Right lobe of liver (tissue), 6 donors: ENCODE results near the gene ZMIZ1. TPM values are rescaled to one million over a fixed set of nuclear protein-coding genes. Genes with fewer than 3 reads are reported as not detected.
A peak's percentile ranks its signal among the peaks of the same experiment; 100 is the strongest.

ENCODE experiments used
- ATAC-seq, 4 donors: fragments of 200-7000 bp; cut with Tn5 transposase; one replicate each; pipeline ENCODE4 v1.9.1; 2020; ENCODE audit warnings: mild to moderate bottlenecking in 4 of 4, moderate library complexity in 4 of 4
- DNase-seq, 3 donors: peaks; one replicate each; pipeline ENCODE4 v3.0.0-alpha.2; 2020
- H3K27ac ChIP-seq, 3 donors: fragments of 200-600 bp; one replicate each; pipeline ENCODE4 v1.8.0; 2022
- H3K27me3 ChIP-seq, 2 donors: fragments of 200-600 bp; one replicate each; pipeline ENCODE4 v1.8.0; 2022
- H3K36me3 ChIP-seq, 4 donors: fragments of 200-600 bp; sonication (generic) in 1 of 4; one replicate each; pipeline versions ENCODE4 v1.5.1 to v1.8.0; 2017 to 2022; ENCODE audit warnings: control low read depth in 1 of 4
- H3K4me1 ChIP-seq, 4 donors: fragments of 200-600 bp; sonication (generic) in 1 of 4; one replicate each; pipeline versions ENCODE4 v1.5.1 to v1.8.0; 2017 to 2022; ENCODE audit warnings: control low read depth in 1 of 4
- H3K4me3 ChIP-seq, 3 donors: fragments of 200-600 bp; one replicate each; pipeline ENCODE4 v1.8.0; 2022
- H3K9me3 ChIP-seq, 4 donors: fragments of 200-600 bp; sonication (generic) in 1 of 4; one replicate each; pipeline versions ENCODE4 v1.5.1 to v1.8.0; 2017 to 2022; ENCODE audit warnings: control low read depth in 1 of 4
- POLR2A ChIP-seq: fragments of 450-650 bp; IDR thresholded peaks from one replicate; pipeline ENCODE4 v1.6.1; 2017; ENCODE audit warnings: antibody characterized with exemption, mild to moderate bottlenecking
- WGBS: methylation state at CpG from one replicate; pipeline ENCODE4 v1.1.6; 2018; ENCODE audit warnings: low coverage, low lambda C conversion rate; ENCODE audit not compliant: insufficient coverage; ENCODE audit errors: missing lambda C conversion rate; 5-methylcytosine and 5-hydroxymethylcytosine counted together
- intact Hi-C, 2 donors: fragments of 100-400 bp; cut with DNase I; formaldehyde crosslinking; loops; one replicate each; pipeline versions ENCODE4 v1.11.2 to v1.14.1; 2022
- total RNA-seq, 6 experiments: library from RNA; depleted of rRNA in 2 of 6; stranded (reverse); fragments of >200 nt in 2 of 6; fragmentation: NEBNext Ultra II Directional in 3 of 6; extraction: Animal tissue kit (Norgen Biotek cat#: 25700) in 3 of 6; gene quantifications; one replicate each; pipeline versions ENCODE4 v1.1.0 to v1.2.4, GENCODE V29; 2016 to 2023
- TF ChIP-seq, protein P1 (sequence below), 4 donors: fragments of 200-600 bp in 3 of 4; fragments of 450-650 bp in 1 of 4; IDR thresholded peaks; one replicate each; pipeline versions ENCODE4 v1.5.1 to v1.8.0; 2016 to 2022; ENCODE audit warnings: antibody characterized with exemption in 4 of 4, mild to moderate bottlenecking in 2 of 4
- donor health status: DM: no; HTN: yes; CAD: no.
- donor health status: DM: no; HTN: no; CAD: no.
- donor health status: DM: no; HTN: no; CAD: no.
- donor health status: DM: no; HTN: yes; CAD: no.
- donor health status: DM: no; HTN: yes; CAD: no.

The ZMIZ1 gene
- total RNA-seq, 6 experiments from 2014 or later: 9.9 to 22.8 (median 12.3) TPM

- WGBS: 98% methylated on average over 8 of the region's 12 CpGs
- Histone ChIP-seq H3K4me3 (no peak overlapping the region), H3K9me3 (no peaks in the 10 kb centered on the region), H3K27ac (no peak overlapping the region), H3K27me3 (no peaks in the 10 kb centered on the region), H3K36me3 (peaks cover 0 to 5% (median 0%) of the 10 kb centered on the region in 4 donors), H3K4me1 (peaks cover 2 to 36% (median 17%) of the 10 kb centered on the region in 4 donors)
- DNase-seq: no peak
- TF ChIP-seq, protein P1, sequence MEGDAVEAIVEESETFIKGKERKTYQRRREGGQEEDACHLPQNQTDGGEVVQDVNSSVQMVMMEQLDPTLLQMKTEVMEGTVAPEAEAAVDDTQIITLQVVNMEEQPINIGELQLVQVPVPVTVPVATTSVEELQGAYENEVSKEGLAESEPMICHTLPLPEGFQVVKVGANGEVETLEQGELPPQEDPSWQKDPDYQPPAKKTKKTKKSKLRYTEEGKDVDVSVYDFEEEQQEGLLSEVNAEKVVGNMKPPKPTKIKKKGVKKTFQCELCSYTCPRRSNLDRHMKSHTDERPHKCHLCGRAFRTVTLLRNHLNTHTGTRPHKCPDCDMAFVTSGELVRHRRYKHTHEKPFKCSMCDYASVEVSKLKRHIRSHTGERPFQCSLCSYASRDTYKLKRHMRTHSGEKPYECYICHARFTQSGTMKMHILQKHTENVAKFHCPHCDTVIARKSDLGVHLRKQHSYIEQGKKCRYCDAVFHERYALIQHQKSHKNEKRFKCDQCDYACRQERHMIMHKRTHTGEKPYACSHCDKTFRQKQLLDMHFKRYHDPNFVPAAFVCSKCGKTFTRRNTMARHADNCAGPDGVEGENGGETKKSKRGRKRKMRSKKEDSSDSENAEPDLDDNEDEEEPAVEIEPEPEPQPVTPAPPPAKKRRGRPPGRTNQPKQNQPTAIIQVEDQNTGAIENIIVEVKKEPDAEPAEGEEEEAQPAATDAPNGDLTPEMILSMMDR (IDR thresholded peaks at IDR 0.05): no peak
- TF ChIP-seq POLR2A: no peak
- intact Hi-C loops: no loop called here
- no peak for ATAC-seq
These were observed 93.3 kb downstream of the ZMIZ1 start for GRCh38 chr10:79162022-79162421.

DNA sequence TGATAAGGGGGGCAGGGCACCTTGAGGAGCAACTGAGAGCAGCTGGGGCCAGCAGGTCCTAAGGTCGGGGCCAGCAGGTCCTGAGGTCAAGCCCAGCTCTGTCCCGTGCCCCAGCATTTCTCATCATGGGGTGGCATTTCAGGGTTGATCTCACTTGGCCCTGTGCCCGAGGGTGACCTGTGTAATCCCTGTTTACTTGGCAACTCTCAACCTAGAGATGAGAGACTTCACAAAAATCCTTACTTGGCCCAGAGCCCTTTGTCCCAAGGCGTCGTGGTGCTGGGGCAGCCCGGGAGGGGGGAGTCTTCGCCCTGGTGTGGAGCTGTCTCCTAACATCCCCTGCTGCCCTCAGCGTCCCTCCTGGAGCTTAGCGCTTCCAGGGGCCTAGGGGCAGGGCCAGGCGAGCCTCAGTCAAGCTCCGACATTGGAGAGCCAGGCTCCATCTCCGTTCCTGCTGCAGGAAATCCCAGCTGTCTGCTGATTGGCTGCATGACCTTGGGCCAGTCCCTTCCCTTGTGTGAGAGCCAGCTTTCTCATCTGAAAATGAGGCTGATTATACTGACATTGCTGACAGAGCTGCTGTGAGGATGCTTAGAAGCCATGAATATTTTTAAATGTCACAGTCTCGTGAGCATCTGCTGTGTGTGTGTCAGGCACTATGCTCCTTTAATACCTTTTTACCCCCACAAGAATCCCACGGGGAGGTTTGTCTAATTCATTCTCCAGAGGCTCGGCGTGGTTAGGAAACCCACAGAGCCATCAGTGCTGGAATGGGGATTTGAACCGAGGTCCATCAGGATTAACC is 94.3 kb downstream of the ZMIZ1 start:
- intact Hi-C loops: no loop called here
- Histone ChIP-seq H3K9me3 (no peaks in the 10 kb centered on the region), H3K4me1 (peaks cover 2 to 27% (median 11%) of the 10 kb centered on the region in 4 donors), H3K27me3 (no peaks in the 10 kb centered on the region), H3K4me3 (no peak overlapping the region), H3K36me3 (peaks cover 0 to 8% (median 0%) of the 10 kb centered on the region in 4 donors), H3K27ac (no peak overlapping the region)
- DNase-seq (peak in 1 of 3 donors; percentile 70), ATAC-seq (peak; percentile 5 to 47 (median 32))
- no peak for TF ChIP-seq POLR2A
- TF ChIP-seq, protein P1 (IDR thresholded peaks at IDR 0.05): no peak
- 51% methylated on average over 9 of the region's 17 CpGs for WGBS

DNA sequence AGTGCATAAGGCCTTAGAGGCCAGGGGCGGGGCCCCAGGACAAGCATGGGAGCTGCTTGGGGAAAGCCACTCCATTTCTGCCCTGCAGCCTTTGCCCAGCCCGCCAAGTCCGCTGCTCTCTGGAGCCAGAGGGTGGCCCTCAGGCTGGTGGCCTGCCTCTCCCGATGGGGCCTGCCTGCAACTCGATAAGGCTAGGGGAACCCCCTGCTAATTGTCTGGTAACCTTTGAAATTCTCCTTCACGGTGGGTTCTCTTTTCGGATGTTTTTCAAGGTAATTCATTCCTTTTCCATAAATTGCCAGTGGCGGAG is 94.9 kb downstream of the ZMIZ1 start:
- TF ChIP-seq, protein P1 (IDR thresholded peaks at IDR 0.05): no peak
- TF ChIP-seq POLR2A: no peak
- WGBS: 65% methylated on average over 6 of the region's 8 CpGs
- H3K27me3 ChIP-seq: no peaks in the 10 kb centered on the region
- peaks cover 0 to 23% (median 7%) of the 10 kb centered on the region in 4 donors for H3K4me1 ChIP-seq
- no peak for DNase-seq
- H3K9me3 ChIP-seq: no peaks in the 10 kb centered on the region
- no peak overlapping the region for H3K4me3 ChIP-seq
- intact Hi-C loops: no loop called here
- H3K36me3 ChIP-seq: peaks cover 0 to 8% (median 0%) of the 10 kb centered on the region in 4 donors
- ATAC-seq: no peak
- no peak overlapping the region for H3K27ac ChIP-seq

DNA sequence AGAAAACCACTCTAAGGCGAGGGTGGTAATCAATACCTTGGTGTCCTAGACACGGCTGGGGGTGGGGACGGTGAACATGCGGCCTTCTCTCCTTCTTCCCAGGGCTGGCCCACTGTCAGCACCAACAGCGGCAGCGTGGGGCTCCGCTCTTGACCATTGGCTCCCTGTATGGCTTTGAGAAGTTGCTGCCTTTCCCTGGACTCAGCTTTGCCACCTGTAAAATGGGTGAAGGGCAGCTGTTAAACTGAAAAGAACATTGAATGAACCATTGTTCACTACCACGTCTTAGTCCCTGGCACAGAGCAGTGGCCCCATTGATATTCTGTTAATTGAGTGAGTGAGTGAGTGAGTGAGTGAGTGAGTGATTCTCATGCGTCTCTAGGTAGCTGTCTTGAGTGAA is 95.3 kb downstream of the ZMIZ1 start:
- peaks cover 0 to 20% (median 5%) of the 10 kb centered on the region in 4 donors for H3K4me1 ChIP-seq
- WGBS: 86% methylated on average over 8 of the region's 9 CpGs
- DNase-seq (no peak), ATAC-seq (no peak)
- H3K27ac ChIP-seq: no peak overlapping the region
- H3K9me3 ChIP-seq: no peaks in the 10 kb centered on the region
- H3K36me3 ChIP-seq: peaks cover 0 to 8% (median 0%) of the 10 kb centered on the region in 4 donors
- no peaks in the 10 kb centered on the region for H3K27me3 ChIP-seq
- H3K4me3 ChIP-seq: no peak overlapping the region
- no peak for TF ChIP-seq POLR2A
- TF ChIP-seq, protein P1 (IDR thresholded peaks at IDR 0.05): no peak
- intact Hi-C loops: no loop called here
